Ecto neural progenitor cell (in vitro differentiated cells): Measurements from ENCODE around the gene CD320.
A peak's percentile ranks its signal among the peaks of the same experiment; 100 is the strongest.
"Not testable (repeated sequence)": the region's sequence is repeated elsewhere in the genome, so short reads cannot be mapped to it uniquely, and the experiment has no call there.

Source experiments
- DNase-seq: peaks from one replicate; pipeline ENCODE4 v3.0.0-alpha.2; 2018; ENCODE audit warnings: low spot score

CD320 gene

GRCh38 chr19:8308891-8309291, 733 bp upstream of the CD320 start:
- DNase-seq = no peak

- DNase-seq = no peak
Measured at GRCh38 chr19:8307400-8307964, 676 bp downstream of the CD320 start.

DNA sequence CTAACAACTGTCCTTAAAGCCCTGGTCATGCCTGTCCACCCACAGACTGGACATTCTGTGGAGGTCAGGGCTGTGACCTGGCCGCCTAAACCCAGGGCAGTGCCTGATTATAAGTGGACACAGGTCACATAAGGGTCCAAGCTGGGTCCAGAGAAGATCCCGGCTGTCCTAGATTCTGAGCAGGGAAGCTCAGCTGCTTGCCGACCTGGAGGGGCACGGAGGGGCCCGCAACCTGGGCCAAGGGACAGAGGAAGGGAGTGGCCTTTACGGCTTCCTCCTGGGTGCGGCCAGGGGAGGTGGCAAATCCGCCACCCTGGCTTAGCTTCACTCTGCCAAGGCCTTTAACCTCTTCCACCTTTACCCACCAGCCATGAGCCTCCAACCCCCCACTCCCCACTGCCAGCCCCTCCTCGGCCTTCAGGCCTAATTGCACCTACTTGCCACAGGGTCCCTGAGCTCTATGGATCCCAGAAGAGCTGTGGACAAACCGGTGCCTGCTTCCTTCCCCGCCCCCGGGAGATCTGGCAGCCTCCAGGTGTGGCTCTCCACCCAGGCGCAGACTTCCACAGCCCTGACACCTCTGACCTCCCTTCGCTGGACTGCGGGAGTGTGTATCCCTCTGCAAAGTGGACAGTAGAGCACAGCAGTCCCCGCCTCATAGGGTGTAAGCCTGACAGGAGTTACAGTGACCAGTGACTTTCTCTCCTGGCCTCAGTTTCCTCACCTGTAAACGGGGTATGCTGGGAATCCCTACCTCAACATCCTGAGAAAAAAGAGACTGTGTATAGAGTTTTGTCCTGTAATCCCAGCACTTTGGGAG, 1.7 kb downstream of the CD320 start:
- DNase-seq = no peak

DNA sequence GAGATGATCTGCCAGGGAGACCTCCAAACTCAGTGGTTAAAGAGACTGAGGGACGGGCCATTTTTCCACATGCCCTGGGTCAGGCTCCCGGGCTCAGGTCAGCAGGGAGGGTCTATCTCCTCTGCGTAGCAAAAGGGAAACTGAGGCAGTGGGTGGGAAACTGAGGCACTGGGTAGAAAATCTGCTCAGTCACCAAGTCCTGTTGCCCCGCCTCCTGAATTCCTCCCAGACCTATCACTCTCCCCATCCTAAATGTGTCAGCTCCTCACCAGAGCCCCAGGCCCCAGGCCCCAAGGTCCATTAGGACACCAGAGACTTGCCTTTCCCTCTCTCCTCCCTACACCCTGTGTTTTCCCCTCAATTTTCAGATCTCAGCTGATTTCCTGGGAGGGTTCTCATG, 2.4 kb downstream of the CD320 start:
- DNase-seq = no peak

DNA sequence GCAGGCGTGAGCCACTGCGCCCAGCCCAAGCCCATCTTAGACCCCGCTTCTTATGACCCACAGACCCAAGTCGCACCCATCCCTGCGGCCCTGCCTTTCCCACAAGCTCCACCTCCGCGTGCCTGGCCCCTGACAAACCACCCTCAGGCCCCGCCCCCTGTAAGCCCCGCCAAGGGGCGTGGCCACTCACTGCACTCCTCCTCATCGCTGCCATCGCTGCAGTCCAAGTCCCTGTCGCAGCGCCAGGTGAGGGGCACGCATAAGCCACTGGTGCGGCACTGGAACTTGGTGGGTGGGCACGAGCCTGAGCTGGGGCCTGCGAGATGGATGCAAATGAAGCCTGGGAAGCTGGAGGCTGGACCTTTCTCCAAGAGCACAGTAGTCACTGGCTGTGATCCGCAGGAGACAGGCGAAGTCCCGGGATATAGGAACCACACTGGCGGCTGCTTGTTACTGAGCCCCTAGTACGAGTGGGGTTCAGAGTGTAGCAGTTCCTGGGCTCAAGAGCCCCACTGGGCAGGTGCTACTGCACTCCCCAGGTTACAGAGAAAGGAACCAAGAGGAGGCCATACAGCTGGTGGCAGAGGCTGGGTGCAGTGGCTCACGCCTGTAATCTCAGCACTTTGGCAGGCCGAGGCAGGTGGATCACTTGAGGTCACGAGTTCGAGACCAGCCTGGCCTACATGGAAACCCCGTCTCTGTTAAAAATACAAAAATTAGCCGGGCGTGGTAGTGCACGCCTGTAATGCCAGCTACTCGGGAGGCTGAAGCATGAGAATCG, 3.1 kb downstream of the CD320 start:
- peak; percentile 88 for DNase-seq

DNA sequence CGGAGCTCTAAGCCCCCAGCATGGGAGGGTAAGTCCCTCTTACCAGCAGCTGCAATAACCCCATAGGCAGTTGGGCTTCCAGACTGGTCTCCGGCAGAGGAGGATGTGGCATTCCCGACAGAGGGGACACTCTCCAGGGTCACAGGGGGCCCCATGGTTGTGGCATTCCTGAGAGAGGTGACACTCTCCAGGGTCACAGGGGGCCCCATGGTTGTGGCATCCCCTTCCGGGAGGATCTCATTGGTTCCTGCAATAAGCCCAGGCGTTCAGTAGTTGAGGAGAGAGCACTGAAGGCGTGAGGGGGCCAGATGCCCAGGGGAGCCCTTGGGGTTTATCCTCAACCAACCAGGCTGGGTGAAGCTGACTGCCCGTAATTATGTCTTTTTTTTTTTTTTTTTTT, 5.4 kb downstream of the CD320 start:
- no peak for DNase-seq

DNA sequence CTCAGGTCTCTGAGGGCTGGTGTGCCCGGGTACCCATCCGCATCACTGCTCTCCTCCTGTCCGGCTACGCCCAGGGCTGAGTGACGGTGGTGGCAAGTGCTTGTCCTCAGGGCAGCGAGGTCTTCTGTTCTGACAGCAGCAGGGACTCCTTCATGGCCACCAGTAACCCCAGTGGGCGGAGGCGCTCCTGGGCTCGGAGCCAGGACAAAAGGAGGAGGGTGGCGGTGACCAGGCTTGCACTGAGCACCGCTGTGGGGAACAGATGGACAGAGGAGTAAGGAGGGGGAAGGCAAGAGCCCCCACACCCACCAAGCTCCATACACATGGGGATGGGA, 5.8 kb downstream of the CD320 start:
- no peak for DNase-seq

GRCh38 chr19:8291337-8291736, 16.8 kb downstream of the CD320 start:
- DNase-seq = not testable (repeated sequence)

GRCh38 chr19:8276508-8276907, 31.6 kb downstream of the CD320 start:
- DNase-seq = not testable (repeated sequence)

GRCh38 chr19:8269724-8270123, 38.4 kb downstream of the CD320 start:
- no peak for DNase-seq

GRCh38 chr19:8265872-8266271, 42.3 kb downstream of the CD320 start:
- DNase-seq = no peak

DNA sequence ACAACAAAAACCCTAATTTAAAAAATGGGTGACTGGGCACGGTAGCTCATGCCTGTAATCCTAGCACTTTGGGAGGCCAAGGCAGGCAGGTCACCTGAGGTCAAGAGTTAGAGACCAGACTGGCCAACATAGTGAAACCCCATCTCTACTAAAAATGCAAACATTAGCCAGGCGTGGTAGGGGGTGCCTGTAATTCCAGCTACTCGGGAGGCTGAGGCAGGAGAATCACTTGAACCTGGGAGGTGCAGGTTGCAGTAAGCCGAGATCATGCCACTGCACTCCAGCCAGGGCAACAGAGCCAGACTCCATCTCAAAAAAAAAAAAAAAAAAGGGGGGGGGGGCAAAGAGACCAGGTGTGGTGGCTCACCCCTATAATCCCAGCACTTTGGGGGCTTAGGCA, 43.9 kb downstream of the CD320 start:
- not testable (repeated sequence) for DNase-seq

DNA sequence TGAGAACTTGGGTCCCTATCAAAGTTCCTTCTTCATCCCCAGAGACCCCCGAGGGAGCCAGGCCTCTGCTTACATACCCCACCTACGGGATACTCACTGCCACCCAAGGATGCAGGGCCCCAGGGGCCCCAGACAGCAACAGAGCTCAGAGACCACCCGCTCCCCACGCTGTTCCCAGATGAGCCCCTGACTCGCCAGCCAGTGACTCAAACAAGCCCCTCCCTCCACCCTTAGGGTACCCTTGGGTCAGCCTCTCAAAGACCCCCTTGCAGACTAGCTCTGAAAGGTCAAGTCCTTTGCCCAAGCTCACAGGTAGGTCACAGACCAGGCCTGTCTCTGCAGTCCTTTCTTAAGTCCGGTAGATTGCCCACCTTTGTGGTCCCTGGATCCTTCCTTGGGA, 45.7 kb downstream of the CD320 start:
- DNase-seq = no peak

DNA sequence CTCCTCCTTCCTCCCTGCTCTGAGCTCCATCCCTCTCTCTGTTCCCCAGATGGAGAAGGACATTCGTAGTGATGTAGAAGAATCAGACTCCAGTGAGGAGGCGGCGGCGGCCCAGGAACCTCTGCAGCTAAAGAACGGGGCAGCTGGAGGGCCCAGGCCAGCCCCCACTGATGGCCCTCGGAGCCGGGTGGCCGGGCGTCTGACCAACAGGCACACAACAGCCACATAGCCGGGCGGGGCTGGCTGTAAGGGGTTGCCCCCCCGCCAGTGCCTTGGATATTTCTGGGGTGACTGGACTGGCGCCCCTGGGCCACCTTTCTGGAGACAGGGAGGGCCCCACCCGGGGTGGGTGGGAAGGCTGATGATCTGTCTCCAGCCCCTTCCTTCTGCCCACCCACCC, 46.3 kb downstream of the CD320 start:
- no peak for DNase-seq

GRCh38 chr19:8261347-8261746, 46.8 kb downstream of the CD320 start:
- no peak for DNase-seq

GRCh38 chr19:8259922-8260247, 48.3 kb downstream of the CD320 start:
- no peak for DNase-seq

DNA sequence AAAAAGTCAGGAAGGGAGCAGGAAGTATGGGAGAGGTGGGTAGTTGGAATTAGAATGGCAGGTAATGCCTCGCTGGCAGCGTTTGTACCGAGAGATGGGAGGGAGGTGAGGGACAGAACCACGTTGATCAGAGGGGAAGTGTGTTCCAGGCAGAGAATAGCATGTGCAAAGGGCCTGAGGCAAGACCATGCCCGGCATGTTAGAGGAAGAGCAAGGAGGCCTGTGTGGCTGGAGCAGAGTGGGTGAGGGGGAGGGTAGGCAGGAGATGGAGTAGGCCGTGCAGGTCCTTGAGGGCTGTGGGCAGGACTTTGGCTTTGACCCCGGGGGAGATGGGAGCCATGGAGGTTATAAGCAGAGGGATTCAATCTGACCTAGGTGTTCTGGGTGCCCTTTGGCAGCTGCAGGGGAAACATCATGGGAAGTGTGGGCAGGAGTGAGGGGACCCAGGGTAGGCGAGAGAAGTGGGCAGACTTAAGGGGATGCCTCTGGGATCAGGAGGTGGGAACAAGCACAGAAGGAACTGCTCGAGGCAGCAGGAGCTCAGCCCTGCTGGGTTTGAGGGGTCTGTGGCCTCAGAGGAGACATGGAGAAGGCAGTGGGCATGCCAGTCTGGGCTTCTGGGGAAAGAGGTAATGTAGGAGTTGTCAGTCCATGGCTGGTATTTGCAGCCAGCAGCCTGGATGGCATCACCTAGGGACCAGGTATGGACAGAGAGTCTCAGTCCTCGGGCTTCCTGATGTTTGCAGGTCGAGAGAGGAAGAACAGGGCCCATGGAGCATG, 48.8 kb downstream of the CD320 start:
- DNase-seq = no peak

GRCh38 chr19:8257052-8257443, 51.1 kb downstream of the CD320 start:
- no peak for DNase-seq

DNA sequence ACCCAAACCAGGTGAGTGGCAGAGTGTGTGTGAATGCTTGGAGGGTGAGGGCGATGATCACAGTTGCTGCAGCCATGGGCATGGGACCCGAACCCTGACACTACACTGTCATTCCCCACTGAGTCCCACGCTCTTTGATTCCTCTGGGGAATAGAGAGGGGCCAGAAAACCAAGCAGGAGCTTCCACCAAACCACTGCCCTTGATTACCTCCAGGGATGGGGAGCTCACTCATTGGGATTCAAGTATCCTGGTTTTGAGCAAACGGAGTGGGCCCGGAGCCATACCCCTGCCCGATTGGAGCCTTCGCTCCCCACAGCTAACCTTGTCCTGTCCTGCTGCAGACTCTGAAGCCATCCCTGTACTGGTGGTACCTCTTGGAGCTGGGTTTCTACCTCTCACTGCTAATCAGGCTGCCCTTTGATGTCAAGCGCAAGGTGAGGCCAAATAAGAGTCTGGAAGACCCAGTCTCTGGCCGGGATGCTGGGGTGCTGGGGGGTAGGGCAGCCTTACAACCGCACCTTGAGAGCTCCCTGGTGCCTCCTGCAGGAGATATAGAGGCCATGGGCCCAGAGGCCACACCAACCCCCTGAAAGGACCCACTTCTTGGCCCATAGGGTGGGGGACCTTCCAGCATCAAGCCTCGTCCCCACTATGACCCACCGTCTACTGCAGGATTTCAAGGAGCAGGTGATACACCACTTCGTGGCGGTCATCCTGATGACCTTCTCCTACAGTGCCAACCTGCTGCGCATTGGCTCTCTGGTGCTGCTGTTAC, 51.7 kb downstream of the CD320 start:
- DNase-seq = no peak

GRCh38 chr19:8255426-8256125, 52.6 kb downstream of the CD320 start:
- no peak for DNase-seq

DNA sequence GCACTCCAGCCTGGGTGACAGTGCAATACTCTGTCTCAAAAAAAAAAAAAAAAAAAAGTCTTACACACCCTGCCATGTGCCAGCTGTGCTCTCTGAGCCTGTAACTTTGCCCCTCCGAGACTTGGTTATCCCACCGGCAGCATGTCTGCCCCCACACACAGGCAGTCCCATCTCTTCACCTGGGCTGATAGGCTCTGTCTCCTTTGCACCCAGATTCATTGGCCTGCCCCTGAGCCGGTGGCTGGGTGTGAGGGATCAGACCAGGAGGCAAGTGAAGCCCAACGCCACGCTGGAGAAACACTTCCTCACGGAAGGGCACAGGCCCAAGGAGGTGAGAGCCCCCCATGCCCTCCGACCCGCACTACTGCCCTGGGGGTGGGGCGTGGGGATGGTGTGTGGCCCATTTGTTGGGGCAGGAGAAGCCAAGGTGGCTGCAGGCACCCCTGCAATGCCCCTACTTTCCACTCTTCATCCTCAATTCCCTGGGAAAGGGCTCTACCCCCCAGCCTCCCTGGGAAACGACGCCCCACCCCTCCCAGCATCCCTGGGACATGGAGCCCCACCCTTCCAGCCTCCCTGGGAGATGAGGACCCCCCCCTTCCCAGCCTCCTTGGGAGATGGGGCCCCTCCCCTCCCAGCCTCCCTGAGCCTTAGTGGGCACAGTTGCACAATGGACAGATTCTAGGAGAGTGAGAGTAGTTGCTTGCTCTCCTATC, 53.7 kb downstream of the CD320 start:
- DNase-seq = no peak
